Kidney (tissue), 14 donors: Measurements from ENCODE around the gene CUL3. TPM values are rescaled to one million over a fixed set of nuclear protein-coding genes. Genes with fewer than 3 reads are reported as not detected.

ENCODE experiments used
- DNase-seq, 5 donors: peaks; one replicate each; pipeline ENCODE4 v3.0.0-alpha.2; 2013 to 2020
- FAIRE-seq: peaks from 2 replicates; lab custom pipeline; 2012; peaks lifted over from hg19 to GRCh38; lab: Jason Lieb, UNC
- H3K27ac ChIP-seq, 2 donors: one replicate each; pipeline ENCODE4 v1.7.0; 2013; ENCODE audit warnings: low read depth in 2 of 2, low read length in 2 of 2, inconsistent platforms in 1 of 2
- H3K27me3 ChIP-seq: one replicate; pipeline ENCODE4 v1.7.1; 2013; ENCODE audit warnings: low read length, inconsistent platforms; ENCODE audit not compliant: control insufficient read depth, insufficient read depth
- H3K36me3 ChIP-seq, 3 donors: one replicate each; pipeline versions ENCODE4 v1.7.0 to v1.7.1; 2013; ENCODE audit warnings: low read length in 3 of 3, control low read depth in 1 of 3, inconsistent platforms in 1 of 3; ENCODE audit not compliant: insufficient read depth in 3 of 3, control insufficient read depth in 2 of 3
- H3K4me1 ChIP-seq, 3 donors: one replicate each; pipeline versions ENCODE4 v1.7.0 to v1.7.1; 2013; ENCODE audit warnings: low read length in 3 of 3, inconsistent platforms in 1 of 3, low read depth in 1 of 3; ENCODE audit not compliant: control insufficient read depth in 2 of 3, insufficient read depth in 2 of 3
- H3K4me3 ChIP-seq, 3 donors: one replicate each; pipeline versions ENCODE4 v1.7.0 to v1.8.1; 2013; ENCODE audit warnings: low read length in 3 of 3, control low read depth in 1 of 3, inconsistent platforms in 1 of 3
- H3K9ac ChIP-seq, 3 donors: one replicate each; pipeline versions ENCODE4 v1.7.0 to v1.7.1; 2013; ENCODE audit warnings: low read length in 3 of 3, control low read depth in 1 of 3, inconsistent platforms in 1 of 3
- H3K9me3 ChIP-seq, 3 donors: one replicate each; pipeline versions ENCODE4 v1.7.0 to v1.7.1; 2013; ENCODE audit warnings: low read length in 3 of 3, control low read depth in 1 of 3, inconsistent platforms in 1 of 3; ENCODE audit not compliant: control insufficient read depth in 2 of 3, insufficient read depth in 1 of 3
- intact Hi-C: fragments of 100-400 bp; cut with DNase I; formaldehyde crosslinking; loops from one replicate; pipeline ENCODE4 v1.11.1; 2022
- polyA plus RNA-seq: library from polyadenylated mRNA; stranded (reverse); fragments of 350-450 nt; fragmentation: Illumina TruSeq; extraction: RNeasy Lipid Tissue Mini Kit (QIAGEN cat#74804); gene quantifications from one replicate; pipeline ENCODE4 v1.2.3, GENCODE V29; 2014; ENCODE audit warnings: low read depth, low replicate concordance; ENCODE audit not compliant: insufficient read depth
- total RNA-seq: library from RNA; stranded (reverse); fragmentation: NEBNext Ultra II Directional; extraction: Animal tissue kit (Norgen Biotek cat#: 25700); gene quantifications from one replicate; pipeline ENCODE4 v1.2.1, GENCODE V29; 2021
- TF ChIP-seq, protein P1 (sequence below): IDR thresholded peaks from 3 replicates; pipeline ENCODE4 v1.5.1; 2012; ENCODE audit warnings: mild to moderate bottlenecking, moderate library complexity, borderline replicate concordance; ENCODE audit not compliant: insufficient read depth; ENCODE audit errors: extremely low read depth
- donor health status: control.
- donor health status: control.
- donor health status: control.
- donor health status: control.
- donor health status: control.
- donor health status: DM: yes; HTN: yes; CAD: no.
- donor health status: Normal renal cell carcinoma (clear cell type).

The CUL3 gene
- total and polyA plus RNA-seq, 2 donors from 2014 or later = 78.5 to 81.2 TPM

DNA sequence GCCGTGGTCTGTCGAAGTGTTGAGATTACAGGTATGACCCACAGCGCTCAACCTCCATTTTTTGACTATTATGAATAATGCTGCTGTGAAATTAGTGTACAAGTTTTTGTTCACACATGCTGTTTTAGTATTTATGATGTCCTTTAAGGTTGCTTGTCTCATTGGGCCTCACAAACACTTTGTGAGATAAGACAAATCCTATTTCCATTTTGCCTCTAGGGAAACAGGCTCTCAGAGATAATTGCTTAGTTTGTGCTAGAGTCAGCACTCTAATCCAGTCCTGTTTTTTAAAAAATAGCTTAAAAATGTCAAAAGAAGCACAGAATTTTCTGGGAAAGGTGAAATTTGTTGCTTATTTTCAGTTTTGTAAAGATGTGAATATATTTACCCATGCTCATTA is 43.3 kb upstream of the CUL3 start:
- FAIRE-seq = no peak
- no peaks in the 10 kb centered on the region for H3K9me3 ChIP-seq
- DNase-seq = no peak
- H3K9ac ChIP-seq = no peak overlapping the region
- TF ChIP-seq, protein P1, sequence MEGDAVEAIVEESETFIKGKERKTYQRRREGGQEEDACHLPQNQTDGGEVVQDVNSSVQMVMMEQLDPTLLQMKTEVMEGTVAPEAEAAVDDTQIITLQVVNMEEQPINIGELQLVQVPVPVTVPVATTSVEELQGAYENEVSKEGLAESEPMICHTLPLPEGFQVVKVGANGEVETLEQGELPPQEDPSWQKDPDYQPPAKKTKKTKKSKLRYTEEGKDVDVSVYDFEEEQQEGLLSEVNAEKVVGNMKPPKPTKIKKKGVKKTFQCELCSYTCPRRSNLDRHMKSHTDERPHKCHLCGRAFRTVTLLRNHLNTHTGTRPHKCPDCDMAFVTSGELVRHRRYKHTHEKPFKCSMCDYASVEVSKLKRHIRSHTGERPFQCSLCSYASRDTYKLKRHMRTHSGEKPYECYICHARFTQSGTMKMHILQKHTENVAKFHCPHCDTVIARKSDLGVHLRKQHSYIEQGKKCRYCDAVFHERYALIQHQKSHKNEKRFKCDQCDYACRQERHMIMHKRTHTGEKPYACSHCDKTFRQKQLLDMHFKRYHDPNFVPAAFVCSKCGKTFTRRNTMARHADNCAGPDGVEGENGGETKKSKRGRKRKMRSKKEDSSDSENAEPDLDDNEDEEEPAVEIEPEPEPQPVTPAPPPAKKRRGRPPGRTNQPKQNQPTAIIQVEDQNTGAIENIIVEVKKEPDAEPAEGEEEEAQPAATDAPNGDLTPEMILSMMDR = no peak
- intact Hi-C loops = no loop called here
- H3K36me3 ChIP-seq = no peaks in the 10 kb centered on the region
- no peaks in the 10 kb centered on the region for H3K4me1 ChIP-seq
- H3K4me3 ChIP-seq = no peak overlapping the region
- no peaks in the 10 kb centered on the region for H3K27me3 ChIP-seq
- H3K27ac ChIP-seq = no peak overlapping the region

DNA sequence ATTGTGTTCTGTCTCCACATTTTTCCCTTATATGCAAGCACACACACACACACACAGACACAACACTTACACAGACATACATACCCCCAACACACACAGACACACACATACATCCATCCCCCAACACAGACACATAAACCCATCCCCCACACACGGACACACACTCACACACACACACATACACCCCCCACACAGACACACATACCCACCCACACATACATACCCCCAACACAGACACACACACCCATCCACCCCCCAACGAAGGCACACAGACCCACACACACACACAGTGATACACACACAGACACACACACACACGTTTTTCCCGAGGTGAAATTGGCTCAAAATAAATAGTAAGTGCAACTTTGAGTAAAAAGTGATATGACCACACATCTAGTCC is 41.6 kb upstream of the CUL3 start:
- no peaks in the 10 kb centered on the region for H3K4me1 ChIP-seq
- H3K9me3 ChIP-seq = no peaks in the 10 kb centered on the region
- TF ChIP-seq, protein P1 = no peak
- H3K27ac ChIP-seq = no peak overlapping the region
- no peak overlapping the region for H3K9ac ChIP-seq
- intact Hi-C loops = no loop called here
- DNase-seq = no peak
- no peak for FAIRE-seq
- H3K36me3 ChIP-seq = no peaks in the 10 kb centered on the region
- H3K27me3 ChIP-seq = no peaks in the 10 kb centered on the region
- no peak overlapping the region for H3K4me3 ChIP-seq

DNA sequence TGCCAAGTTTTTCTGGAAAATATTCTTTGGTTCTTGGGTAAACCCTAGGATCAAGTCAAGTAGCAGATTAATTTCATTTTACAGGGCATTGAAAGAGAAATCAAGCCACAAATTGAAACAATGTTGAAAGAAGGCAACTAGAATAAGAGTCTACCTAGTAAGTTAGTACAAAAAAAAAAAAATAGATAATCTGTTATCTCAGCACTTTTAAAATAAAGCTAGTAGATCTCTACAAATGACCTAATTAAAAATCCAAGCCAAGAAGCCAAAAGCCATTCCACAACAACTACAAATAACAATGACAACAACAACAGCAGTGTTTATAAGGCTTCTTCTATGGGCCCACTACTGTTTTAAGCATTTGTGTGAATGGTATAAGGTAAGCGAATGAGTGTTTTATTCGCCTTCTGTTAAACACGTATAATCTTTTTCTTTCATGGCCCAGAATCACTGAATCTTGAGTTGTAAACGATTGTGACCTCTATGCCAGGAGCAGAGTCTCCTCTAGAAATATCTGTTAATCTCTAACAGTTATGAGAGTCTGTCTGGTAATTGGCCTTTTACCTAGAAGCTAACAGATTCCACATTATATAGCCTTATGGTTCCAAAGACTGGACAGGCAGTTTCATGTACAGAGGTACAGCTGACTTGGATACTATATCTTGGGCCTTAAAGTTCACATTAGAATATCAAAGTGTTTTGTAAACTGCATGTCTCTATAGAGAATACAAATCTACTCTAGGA is 28.6 kb upstream of the CUL3 start:
- intact Hi-C loops = no loop called here
- TF ChIP-seq, protein P1 = no peak
- Histone ChIP-seq H3K4me3 (no peak overlapping the region), H3K27me3 (no peaks in the 10 kb centered on the region), H3K36me3 (no peaks in the 10 kb centered on the region), H3K4me1 (no peaks in the 10 kb centered on the region), H3K9me3 (no peaks in the 10 kb centered on the region), H3K9ac (no peak overlapping the region), H3K27ac (no peak overlapping the region)
- DNase-seq (peak in 1 of 5 donors; percentile 5), FAIRE-seq (no peak)
